Spleen (tissue), 7 donors: ENCODE measurements around the gene PPARA.

Experiments
- CTCF ChIP-seq, 11 experiments: fragments of 200-600 bp in 7 of 11; fragments of 450-650 bp in 4 of 11; sonication (generic) in 4 of 11; IDR thresholded peaks in 8 of 11; conservative IDR thresholded peaks in 3 of 11; 1 replicate in 7 of 11; 2 replicates in 4 of 11; pipeline versions ENCODE4 v1.4.0 to v1.8.0; 2016 to 2021; ENCODE audit warnings: antibody characterized with exemption in 11 of 11, inconsistent platforms in 4 of 11, mild to moderate bottlenecking in 1 of 11
- POLR2AphosphoS5 ChIP-seq, 3 donors: sonication (generic); formaldehyde crosslinking; IDR thresholded peaks; one replicate each; pipeline ENCODE4 v1.5.1; 2017; ENCODE audit warnings: antibody characterized with exemption in 3 of 3
- donor health status: DM: no; HTN: no; CAD: no; lungs with moderate emphysema.
- donor health status: DM: no; HTN: no; CAD: no.
- donor health status: DM: no; HTN: no; CAD: no.

GRCh38 chr22:46201059-46201757 lies 50.9 kb downstream of the PPARA start:
- TF ChIP-seq CTCF (IDR thresholded peaks at IDR 0.05 in 8 of 11, conservative IDR thresholded peaks at IDR 0.05 in 3 of 11) = no peak
- TF ChIP-seq POLR2AphosphoS5 (IDR thresholded peaks at IDR 0.05) = no peak
